GM12878 (cell line): ENCODE data around the gene SLAMF1. TPM values are rescaled to one million over a fixed set of nuclear protein-coding genes. Genes with fewer than 3 reads are reported as not detected.

Experiments
- ATF7 ChIP-seq: fragments of 450-650 bp; IDR thresholded peaks from 2 replicates; pipeline ENCODE4 v1.6.1; 2016; ENCODE audit warnings: low read depth, mild to moderate bottlenecking
- CBFB ChIP-seq: IDR thresholded peaks from 2 replicates; pipeline ENCODE4 v1.6.1; 2016; ENCODE audit warnings: antibody characterized with exemption, low read depth
- CHD2 ChIP-seq: IDR thresholded peaks from 2 replicates; pipeline ENCODE4 v1.6.1; 2011; ENCODE audit warnings: low read depth, low read length, improper control_type of control experiment, borderline replicate concordance
- GATAD2B ChIP-seq: fragments of 450-650 bp; conservative IDR thresholded peaks from 2 replicates; pipeline ENCODE4 v1.6.1; 2017; ENCODE audit warnings: low read depth, mild to moderate bottlenecking, moderate library complexity
- HDAC2 ChIP-seq: fragments of 200-600 bp; sonication (generic); IDR thresholded peaks from 2 replicates; pipeline ENCODE4 v1.6.1; 2017
- IKZF1 ChIP-seq: fragments of 450-650 bp; conservative IDR thresholded peaks from 2 replicates; pipeline ENCODE4 v1.6.1; 2017; ENCODE audit warnings: antibody characterized with exemption, mild to moderate bottlenecking
- IKZF2 ChIP-seq, 2 experiments: fragments of 450-650 bp; IDR thresholded peaks; 2 replicates each; pipeline ENCODE4 v1.6.1; 2017; ENCODE audit warnings: mild to moderate bottlenecking in 2 of 2, moderate library complexity in 2 of 2
- IRF5 ChIP-seq: fragments of 450-650 bp; IDR thresholded peaks from 2 replicates; pipeline ENCODE4 v1.6.1; 2017; ENCODE audit warnings: borderline replicate concordance
- KLF5 ChIP-seq: fragments of 450-650 bp; IDR thresholded peaks from 2 replicates; pipeline ENCODE4 v1.6.1; 2014; ENCODE audit warnings: mild to moderate bottlenecking; ENCODE audit not compliant: partially characterized antibody
- MEF2A ChIP-seq: IDR thresholded peaks from 2 replicates; pipeline ENCODE4 v1.6.1; 2011; ENCODE audit warnings: low read depth, mild to moderate bottlenecking, low read length, moderate library complexity; ENCODE audit not compliant: insufficient read depth
- MYC ChIP-seq: IDR thresholded peaks from 2 replicates; pipeline ENCODE4 v1.6.1; 2011; ENCODE audit warnings: mild to moderate bottlenecking, low read length, moderate library complexity, inconsistent platforms; ENCODE audit not compliant: insufficient read depth, insufficient replicate concordance, insufficient read length, severe bottlenecking
- NR2F1 ChIP-seq: fragments of 450-650 bp; conservative IDR thresholded peaks from 2 replicates; pipeline ENCODE4 v1.6.1; 2017; ENCODE audit warnings: mild to moderate bottlenecking
- RELB ChIP-seq: fragments of 450-650 bp; IDR thresholded peaks from 2 replicates; pipeline ENCODE4 v1.6.1; 2017; ENCODE audit warnings: low read depth, mild to moderate bottlenecking, moderate library complexity
- RUNX3 ChIP-seq: IDR thresholded peaks from 2 replicates; pipeline ENCODE4 v1.6.1; 2012; ENCODE audit warnings: low read length, inconsistent platforms
- SIX5 ChIP-seq: IDR thresholded peaks from 2 replicates; pipeline ENCODE4 v1.6.1; 2011; ENCODE audit warnings: mild to moderate bottlenecking, low read depth, low read length, moderate library complexity; ENCODE audit not compliant: severe bottlenecking
- SMAD5 ChIP-seq: IDR thresholded peaks from 2 replicates; pipeline ENCODE4 v1.6.1; 2016; ENCODE audit warnings: antibody characterized with exemption, low read depth
- SP1 ChIP-seq: IDR thresholded peaks from one replicate; pipeline ENCODE4 v1.6.1; 2011; ENCODE audit warnings: low read depth, low read length
- SPI1 ChIP-seq: IDR thresholded peaks from 2 replicates; pipeline ENCODE4 v1.6.1; 2011; ENCODE audit warnings: low read depth, mild to moderate bottlenecking, low read length, moderate library complexity, borderline replicate concordance; ENCODE audit not compliant: insufficient read depth
- STAT1 ChIP-seq: fragments of 450-650 bp; conservative IDR thresholded peaks from 2 replicates; pipeline ENCODE4 v1.6.1; 2014; ENCODE audit warnings: antibody characterized with exemption, mild to moderate bottlenecking
- WRNIP1 ChIP-seq: IDR thresholded peaks from 2 replicates; pipeline ENCODE4 v1.6.1; 2011; ENCODE audit warnings: low read depth, low read length, improper control_type of control experiment, borderline replicate concordance
- YBX1 ChIP-seq: fragments of 450-650 bp; IDR thresholded peaks from 2 replicates; pipeline ENCODE4 v1.6.1; 2016; ENCODE audit warnings: antibody characterized with exemption
- ZNF207 ChIP-seq: fragments of 450-650 bp; IDR thresholded peaks from 2 replicates; pipeline ENCODE4 v1.6.1; 2014; ENCODE audit warnings: antibody characterized with exemption, mild to moderate bottlenecking, borderline replicate concordance
- polyA plus RNA-seq, 11 experiments: library from polyadenylated mRNA; depleted of rRNA in 4 of 11; unstranded in 6 of 11; stranded (reverse) in 5 of 11; fragments of >200 nt; fragmentation: Nextera tagmentation in 4 of 11; fragmentation: Illumina TruSeq in 1 of 11; extraction: Ambion mirVana in 4 of 11; extraction: Trizol in 1 of 11; gene quantifications; 1 replicate in 1 of 11; 2 replicates in 10 of 11; pipeline versions ENCODE4 v1.2.1 to v1.2.3, GENCODE V29; 2011 to 2016; ENCODE audit warnings: inconsistent platforms in 2 of 11, missing spikeins in 2 of 11, low read depth in 1 of 11
- total RNA-seq, 4 experiments: library from RNA; depleted of rRNA in 3 of 4; stranded (reverse); fragments of >200 nt in 3 of 4; fragmentation: Illumina TruSeq in 1 of 4; extraction: Trizol in 1 of 4; gene quantifications; 2 replicates each; pipeline versions ENCODE4 v1.2.1 to v1.2.3, GENCODE V29; 2013 to 2021
- TF ChIP-seq, protein P1 (sequence below): IDR thresholded peaks from 2 replicates; pipeline ENCODE4 v1.6.1; 2012; ENCODE audit warnings: mild to moderate bottlenecking, low read depth, low read length
- TF ChIP-seq, protein P2 (sequence below): IDR thresholded peaks from 2 replicates; pipeline ENCODE4 v1.6.1; 2012; ENCODE audit warnings: low read depth, low read length, improper control_type of control experiment

The SLAMF1 gene
- total and polyA plus RNA-seq, 10 of the 15 experiments (the other 5 are each of a cell fraction or from before 2014, with no cell fraction given): 87.3 to 260 (median 131) TPM

DNA sequence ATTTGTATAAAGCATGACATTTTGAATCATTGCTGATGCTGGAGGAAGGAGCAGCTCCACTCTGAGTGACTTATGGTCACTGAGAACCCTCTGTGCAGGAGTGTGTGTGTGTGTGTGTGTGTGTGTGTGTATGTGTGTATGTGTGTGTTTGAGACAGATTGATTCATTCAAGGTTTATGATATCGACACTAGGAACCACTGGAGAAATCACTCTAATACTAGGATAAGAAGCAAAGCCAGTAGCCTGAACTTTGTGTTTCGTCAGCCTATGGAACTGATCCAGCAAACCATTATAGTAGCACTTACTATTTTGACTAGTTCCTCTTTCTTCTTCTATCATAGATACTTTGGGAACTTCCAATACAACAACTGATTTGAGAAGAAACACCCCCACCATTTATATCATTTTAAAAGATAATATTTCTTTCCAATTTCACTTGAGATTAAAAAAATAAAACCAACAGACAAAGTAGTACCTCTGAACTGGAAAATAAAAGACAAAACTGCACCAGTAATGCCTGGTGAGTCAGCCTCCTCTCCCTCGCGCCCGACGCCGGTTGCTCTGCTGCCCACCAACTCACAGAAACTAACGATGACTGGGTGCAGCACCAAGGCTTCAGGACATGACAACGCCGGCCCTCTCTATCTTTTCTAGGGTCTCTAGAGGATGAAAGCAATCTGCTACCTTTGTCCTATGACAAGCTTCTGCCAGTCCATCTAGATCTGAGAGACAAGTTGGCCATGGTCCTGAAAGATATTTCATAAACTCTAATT, 20.9 kb downstream of the SLAMF1 start (continued):
- TF ChIP-seq RELB: peak; percentile 42
- TF ChIP-seq SIX5: no peak
- peak; percentile 45; the same call in 1 of the 2 replicates for TF ChIP-seq ATF7
- TF ChIP-seq MYC: no peak
- no peak for TF ChIP-seq NR2F1
- TF ChIP-seq MEF2A: peak; percentile 55; the same call in 1 of the 2 replicates
- no peak for TF ChIP-seq ZNF207
- peak; percentile 62 to 65; a peak in 3 of 4 replicates for TF ChIP-seq IKZF2 (IDR thresholded peaks at IDR 0.05)
- TF ChIP-seq IKZF1: peak; percentile 38; the same call in 1 of the 2 replicates
- TF ChIP-seq WRNIP1: no peak
- no peak for TF ChIP-seq GATAD2B
- TF ChIP-seq HDAC2: no peak
- TF ChIP-seq STAT1: no peak
- TF ChIP-seq YBX1: no peak
- TF ChIP-seq KLF5: no peak
- TF ChIP-seq SPI1: peak; percentile 57; the same call in 1 of the 2 replicates
- TF ChIP-seq, protein P1, sequence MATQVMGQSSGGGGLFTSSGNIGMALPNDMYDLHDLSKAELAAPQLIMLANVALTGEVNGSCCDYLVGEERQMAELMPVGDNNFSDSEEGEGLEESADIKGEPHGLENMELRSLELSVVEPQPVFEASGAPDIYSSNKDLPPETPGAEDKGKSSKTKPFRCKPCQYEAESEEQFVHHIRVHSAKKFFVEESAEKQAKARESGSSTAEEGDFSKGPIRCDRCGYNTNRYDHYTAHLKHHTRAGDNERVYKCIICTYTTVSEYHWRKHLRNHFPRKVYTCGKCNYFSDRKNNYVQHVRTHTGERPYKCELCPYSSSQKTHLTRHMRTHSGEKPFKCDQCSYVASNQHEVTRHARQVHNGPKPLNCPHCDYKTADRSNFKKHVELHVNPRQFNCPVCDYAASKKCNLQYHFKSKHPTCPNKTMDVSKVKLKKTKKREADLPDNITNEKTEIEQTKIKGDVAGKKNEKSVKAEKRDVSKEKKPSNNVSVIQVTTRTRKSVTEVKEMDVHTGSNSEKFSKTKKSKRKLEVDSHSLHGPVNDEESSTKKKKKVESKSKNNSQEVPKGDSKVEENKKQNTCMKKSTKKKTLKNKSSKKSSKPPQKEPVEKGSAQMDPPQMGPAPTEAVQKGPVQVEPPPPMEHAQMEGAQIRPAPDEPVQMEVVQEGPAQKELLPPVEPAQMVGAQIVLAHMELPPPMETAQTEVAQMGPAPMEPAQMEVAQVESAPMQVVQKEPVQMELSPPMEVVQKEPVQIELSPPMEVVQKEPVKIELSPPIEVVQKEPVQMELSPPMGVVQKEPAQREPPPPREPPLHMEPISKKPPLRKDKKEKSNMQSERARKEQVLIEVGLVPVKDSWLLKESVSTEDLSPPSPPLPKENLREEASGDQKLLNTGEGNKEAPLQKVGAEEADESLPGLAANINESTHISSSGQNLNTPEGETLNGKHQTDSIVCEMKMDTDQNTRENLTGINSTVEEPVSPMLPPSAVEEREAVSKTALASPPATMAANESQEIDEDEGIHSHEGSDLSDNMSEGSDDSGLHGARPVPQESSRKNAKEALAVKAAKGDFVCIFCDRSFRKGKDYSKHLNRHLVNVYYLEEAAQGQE: no peak
- TF ChIP-seq CHD2: 0 out of 2 replicates have a peak, but pooled peaks have one; percentile 10
- no peak for TF ChIP-seq SP1
- 0 out of 2 replicates have a peak, but pooled peaks have one; percentile 14 for TF ChIP-seq SMAD5
- no peak for TF ChIP-seq CBFB
- TF ChIP-seq, protein P2, sequence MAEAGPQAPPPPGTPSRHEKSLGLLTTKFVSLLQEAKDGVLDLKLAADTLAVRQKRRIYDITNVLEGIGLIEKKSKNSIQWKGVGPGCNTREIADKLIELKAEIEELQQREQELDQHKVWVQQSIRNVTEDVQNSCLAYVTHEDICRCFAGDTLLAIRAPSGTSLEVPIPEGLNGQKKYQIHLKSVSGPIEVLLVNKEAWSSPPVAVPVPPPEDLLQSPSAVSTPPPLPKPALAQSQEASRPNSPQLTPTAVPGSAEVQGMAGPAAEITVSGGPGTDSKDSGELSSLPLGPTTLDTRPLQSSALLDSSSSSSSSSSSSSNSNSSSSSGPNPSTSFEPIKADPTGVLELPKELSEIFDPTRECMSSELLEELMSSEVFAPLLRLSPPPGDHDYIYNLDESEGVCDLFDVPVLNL: no peak
- no peak for TF ChIP-seq RUNX3
- no peak for TF ChIP-seq IRF5
